Activated CD8-positive, alpha-beta memory T cell treated with anti-CD3 and anti-CD28 coated beads for 4 hours (primary cell): Measurements from ENCODE around the gene UNC93A.
"Not testable (repeated sequence)": the region's sequence is repeated elsewhere in the genome, so short reads cannot be mapped to it uniquely, and the experiment has no call there.

Experiments
- DNase-seq, 2 donors: peaks; one replicate each; pipeline ENCODE4 v3.0.0-alpha.2; 2020; ENCODE audit warnings: low read depth in 2 of 2

Gene UNC93A

DNA sequence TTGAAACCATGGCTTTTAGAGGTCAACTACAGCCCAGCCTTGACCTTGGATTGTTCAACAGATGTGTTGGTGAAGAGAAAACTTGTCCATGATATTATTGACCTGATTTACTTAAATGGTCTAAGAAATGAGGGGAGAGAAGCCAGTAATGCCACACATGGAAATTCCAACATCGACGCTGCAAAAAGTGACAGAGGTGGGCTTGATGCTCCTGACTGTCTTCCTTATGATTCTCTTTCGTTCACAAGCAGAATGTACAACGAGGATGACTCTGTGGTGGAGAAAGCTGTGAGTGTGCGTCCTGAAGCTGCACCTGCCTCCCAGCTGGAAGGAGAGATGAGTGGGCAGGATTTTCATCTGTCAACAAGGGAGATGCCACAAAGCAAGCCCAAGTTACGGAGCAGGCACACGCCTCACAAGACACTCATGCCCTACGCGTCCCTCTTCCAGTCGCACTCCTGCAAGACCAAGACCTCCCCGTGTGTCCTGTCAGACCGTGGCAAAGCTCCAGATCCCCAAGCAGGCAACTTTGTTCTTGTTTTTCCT, 50.0 kb downstream of the UNC93A start:
- DNase-seq, result no peak

DNA sequence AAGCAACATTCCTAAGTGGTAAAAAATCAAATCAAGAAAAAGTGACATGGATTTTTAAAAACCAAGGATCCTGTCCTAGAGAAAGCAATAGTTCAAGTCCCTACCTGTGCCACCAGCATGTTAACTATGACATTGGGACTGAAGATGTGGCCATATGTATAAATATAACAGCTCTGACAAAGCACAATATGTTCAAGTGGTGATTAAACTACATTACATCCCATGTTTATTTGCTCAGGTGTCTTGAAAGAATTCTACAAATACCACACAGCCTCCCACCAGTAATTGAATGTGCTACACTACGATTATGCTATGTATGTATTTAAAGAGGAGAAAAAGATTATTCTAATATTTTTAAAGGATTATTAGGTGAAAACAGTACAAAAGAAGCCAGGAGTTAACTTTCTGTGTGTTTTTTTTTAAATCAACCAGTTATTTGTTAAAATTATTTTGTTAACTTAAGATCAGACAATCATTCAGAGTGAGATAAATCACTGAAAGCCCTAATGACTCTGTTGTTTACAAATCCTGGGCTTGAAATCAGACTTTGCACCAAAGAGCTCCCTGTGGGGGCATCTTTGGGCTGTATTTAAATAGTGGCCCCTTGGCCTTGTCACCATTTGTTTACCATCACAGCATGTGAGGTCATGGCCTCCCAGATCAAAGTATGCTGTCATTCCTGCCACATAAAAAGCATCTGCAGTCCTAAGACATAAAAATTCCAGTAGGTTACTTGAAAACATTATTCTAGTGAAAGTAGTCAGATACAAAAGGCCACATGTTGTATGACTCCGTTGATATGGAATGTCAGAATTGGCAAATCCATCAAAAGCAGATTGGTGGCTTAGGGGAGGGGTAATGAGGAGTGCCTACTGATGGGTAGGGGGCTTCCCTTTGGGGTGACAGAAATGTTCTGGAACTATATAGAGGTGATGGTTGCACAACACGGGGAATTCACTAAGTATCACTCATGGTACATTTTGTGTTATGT, 50.8 kb downstream of the UNC93A start:
- DNase-seq, result no peak

GRCh38 chr6:167342879-167343610, 51.9 kb downstream of the UNC93A start:
- DNase-seq, result no peak

GRCh38 chr6:167345348-167345747, 54.2 kb downstream of the UNC93A start:
- no peak for DNase-seq

DNA sequence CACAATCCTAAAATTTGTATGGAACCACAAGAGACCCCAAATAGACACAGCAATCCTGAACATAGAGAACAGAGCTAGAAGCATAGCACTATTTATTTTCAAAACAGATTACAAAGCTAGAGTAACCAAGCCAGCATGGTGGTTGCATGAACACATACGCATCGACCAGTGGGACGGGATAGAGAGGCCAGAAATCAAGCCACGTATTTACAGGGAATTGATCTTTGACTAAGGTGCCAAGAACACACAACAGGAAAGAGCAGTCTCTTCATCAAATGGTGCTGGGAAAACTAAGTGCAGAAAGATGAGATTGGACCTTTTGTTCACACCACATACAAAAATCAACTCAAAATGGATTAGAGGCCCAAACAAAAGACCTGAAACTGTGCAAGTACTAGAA, 54.8 kb downstream of the UNC93A start:
- no peak for DNase-seq

DNA sequence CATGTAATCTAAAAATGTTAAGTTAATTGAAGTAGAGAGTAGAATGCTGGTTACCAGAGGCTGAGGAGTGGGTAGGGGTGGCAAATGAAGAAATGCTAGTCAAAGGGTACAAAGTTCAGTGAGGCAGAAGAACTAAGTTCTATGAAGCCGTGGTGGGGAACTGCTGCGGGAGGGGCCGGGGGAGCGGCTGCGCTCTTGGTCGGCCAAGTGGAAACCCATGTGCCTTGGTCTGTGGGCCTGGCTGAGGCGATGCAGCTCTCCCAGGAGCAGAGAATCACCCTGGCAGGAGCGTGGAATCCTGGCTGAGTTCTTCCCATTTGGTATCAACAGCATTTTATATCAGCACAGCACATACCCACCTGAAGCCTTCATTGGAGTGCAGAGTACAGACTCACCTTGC, 56.1 kb downstream of the UNC93A start:
- DNase-seq, result no peak

- no peak for DNase-seq
Observed at GRCh38 chr6:167349631-167350274, 58.6 kb downstream of the UNC93A start.

- no peak for DNase-seq
Observed at GRCh38 chr6:167350275-167350696, 59.2 kb downstream of the UNC93A start.

DNA sequence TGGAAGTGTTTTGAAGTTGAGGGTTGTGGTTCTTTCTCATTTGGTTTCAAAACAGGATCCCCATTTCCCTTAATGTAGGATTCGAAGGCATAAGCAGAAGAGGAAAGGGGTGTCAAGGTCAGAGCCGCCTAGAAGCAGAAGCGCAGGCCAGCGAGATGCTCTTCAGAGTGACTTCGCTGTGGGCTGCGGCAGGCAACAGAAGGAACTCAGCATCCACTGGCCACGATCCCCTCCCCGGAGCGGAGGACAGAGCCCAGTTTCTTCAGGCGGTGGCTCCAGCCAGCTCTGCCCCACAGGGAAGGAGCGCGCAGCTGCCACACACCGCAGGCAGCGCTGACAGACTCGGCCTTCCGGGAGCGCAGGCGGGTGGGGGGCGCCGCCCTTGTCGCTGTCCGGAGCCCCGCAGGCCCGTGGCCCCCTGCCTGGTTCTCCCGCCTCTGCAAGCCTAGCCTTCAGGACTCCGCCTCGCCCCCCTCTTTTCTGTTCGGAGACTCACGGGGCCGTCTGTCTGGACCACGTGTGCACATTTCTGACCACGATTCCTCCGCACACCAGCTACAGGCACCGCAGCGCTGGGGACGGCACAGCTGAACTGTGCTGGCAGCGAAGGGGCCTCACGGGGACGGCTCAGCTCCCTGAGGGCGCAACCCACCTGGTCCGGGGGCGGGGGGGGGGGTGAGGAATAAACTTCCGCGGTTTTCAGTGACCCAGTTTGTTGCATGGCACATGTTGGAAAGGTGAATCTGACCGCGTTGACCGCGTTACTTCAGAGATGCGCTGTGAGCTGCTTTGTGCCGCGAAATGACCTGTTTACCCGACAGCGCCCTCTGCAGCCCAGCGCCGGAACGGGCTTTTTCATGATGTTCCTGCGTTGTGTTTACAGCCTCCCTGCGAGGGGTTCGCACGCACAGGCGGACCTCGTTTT, 59.9 kb downstream of the UNC93A start:
- peak; percentile 52 to 68 for DNase-seq

- no peak for DNase-seq
Observed at GRCh38 chr6:167351656-167352345, 60.7 kb downstream of the UNC93A start.

GRCh38 chr6:167356874-167357273, 65.8 kb downstream of the UNC93A start:
- no peak for DNase-seq

GRCh38 chr6:167358394-167358793, 67.3 kb downstream of the UNC93A start:
- not testable (repeated sequence) for DNase-seq

DNA sequence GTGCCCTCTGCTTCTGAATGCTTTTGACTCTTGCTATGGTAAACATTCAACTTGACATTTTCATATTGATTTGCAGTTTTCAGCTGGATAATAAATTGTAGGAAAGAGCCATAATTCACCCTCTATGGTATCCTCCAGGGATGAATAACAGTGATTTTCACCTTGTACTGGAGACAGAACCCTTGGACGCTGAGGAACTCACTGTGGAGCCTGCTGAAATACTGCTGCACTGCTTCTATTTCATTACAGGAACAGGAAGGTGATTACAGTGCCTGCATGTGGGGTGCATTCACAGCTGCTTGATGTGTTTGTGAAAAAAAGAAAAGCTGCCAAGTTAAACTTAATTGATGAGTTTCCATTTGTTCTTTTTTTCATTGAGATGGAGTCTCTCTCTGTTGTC, 70.1 kb downstream of the UNC93A start:
- not testable (repeated sequence) for DNase-seq
